Adrenal gland (tissue), 5 donors: ENCODE results near the gene GPN3.

ENCODE experiments used
- POLR2A ChIP-seq, 2 donors: fragments of 450-650 bp; IDR thresholded peaks; one replicate each; pipeline ENCODE4 v1.6.1; 2017; ENCODE audit warnings: antibody characterized with exemption in 2 of 2, mild to moderate bottlenecking in 2 of 2, moderate library complexity in 1 of 2
- TF ChIP-seq, protein P1 (sequence below), 6 experiments: fragments of 450-650 bp in 4 of 6; fragments of 200-600 bp in 2 of 6; sonication (generic) in 1 of 6; IDR thresholded peaks; 1 replicate in 5 of 6; 2 replicates in 1 of 6; pipeline versions ENCODE4 v1.5.1 to v1.8.0; 2016 to 2021; ENCODE audit warnings: antibody characterized with exemption in 6 of 6, mild to moderate bottlenecking in 2 of 6, moderate library complexity in 1 of 6
- donor health status: DM: no; HTN: no; CAD: no.

DNA sequence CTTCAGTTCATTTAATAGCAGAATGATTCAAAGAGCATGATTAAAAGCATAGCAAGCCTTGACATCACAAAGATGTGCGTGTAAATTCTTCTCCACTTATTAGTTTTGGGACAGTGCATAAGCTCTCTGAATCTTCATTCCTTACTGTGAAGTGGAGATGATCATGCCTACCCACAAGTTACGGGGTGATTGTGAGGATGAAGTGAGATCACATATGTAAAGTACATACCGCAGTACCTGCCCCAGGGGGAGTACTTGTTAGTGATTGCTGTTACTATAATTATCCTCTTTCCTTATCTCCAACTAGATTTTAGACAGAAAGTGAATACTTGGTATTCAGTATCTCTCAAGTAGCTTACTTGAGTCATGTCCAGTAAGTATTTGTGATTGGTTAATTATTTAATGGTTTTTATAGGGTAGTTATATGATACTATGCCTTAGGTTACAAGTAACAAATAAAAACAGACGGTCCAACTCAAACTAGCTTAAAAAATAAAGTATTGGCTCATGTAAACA lies 40.1 kb upstream of the GPN3 start:
- TF ChIP-seq, protein P1, sequence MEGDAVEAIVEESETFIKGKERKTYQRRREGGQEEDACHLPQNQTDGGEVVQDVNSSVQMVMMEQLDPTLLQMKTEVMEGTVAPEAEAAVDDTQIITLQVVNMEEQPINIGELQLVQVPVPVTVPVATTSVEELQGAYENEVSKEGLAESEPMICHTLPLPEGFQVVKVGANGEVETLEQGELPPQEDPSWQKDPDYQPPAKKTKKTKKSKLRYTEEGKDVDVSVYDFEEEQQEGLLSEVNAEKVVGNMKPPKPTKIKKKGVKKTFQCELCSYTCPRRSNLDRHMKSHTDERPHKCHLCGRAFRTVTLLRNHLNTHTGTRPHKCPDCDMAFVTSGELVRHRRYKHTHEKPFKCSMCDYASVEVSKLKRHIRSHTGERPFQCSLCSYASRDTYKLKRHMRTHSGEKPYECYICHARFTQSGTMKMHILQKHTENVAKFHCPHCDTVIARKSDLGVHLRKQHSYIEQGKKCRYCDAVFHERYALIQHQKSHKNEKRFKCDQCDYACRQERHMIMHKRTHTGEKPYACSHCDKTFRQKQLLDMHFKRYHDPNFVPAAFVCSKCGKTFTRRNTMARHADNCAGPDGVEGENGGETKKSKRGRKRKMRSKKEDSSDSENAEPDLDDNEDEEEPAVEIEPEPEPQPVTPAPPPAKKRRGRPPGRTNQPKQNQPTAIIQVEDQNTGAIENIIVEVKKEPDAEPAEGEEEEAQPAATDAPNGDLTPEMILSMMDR (IDR thresholded peaks at IDR 0.05): no peak
- no peak for TF ChIP-seq POLR2A (IDR thresholded peaks at IDR 0.05)
